Loucy (cell line): ENCODE measurements around the gene ACD.
A peak's percentile ranks its signal among the peaks of the same experiment; 100 is the strongest.

Experiments used
- H2AFZ ChIP-seq: fragments of 200-600 bp; sonication (generic); 2 replicates; pipeline ENCODE4 v1.6.0; 2016; ENCODE audit warnings: antibody characterized with exemption, mild to moderate bottlenecking, low read length, moderate library complexity
- H3F3A ChIP-seq: fragments of 200-600 bp; 2 replicates; pipeline ENCODE4 v1.6.0; 2016; ENCODE audit warnings: antibody characterized with exemption, low read depth, mild to moderate bottlenecking
- H3K27me3 ChIP-seq: fragments of 200-600 bp; sonication (generic); 2 replicates; pipeline ENCODE4 v1.6.1; 2014; ENCODE audit warnings: low read length, mild to moderate bottlenecking; ENCODE audit not compliant: insufficient read depth, poor library complexity, severe bottlenecking
- H3K36me3 ChIP-seq: fragments of 200-600 bp; sonication (generic); 2 replicates; pipeline ENCODE4 v1.6.1; 2016; ENCODE audit warnings: low read length; ENCODE audit not compliant: insufficient read depth
- H3K4me1 ChIP-seq: fragments of 200-600 bp; sonication (generic); 2 replicates; pipeline ENCODE4 v1.5.1; 2014; ENCODE audit warnings: low read length, mild to moderate bottlenecking; ENCODE audit not compliant: insufficient read depth, poor library complexity, severe bottlenecking
- H3K4me2 ChIP-seq: fragments of 200-600 bp; sonication (generic); 2 replicates; pipeline ENCODE4 v1.6.0; 2014; ENCODE audit warnings: antibody characterized with exemption, low read length, low read depth, mild to moderate bottlenecking; ENCODE audit not compliant: poor library complexity, severe bottlenecking
- H3K4me3 ChIP-seq: fragments of 200-600 bp; sonication (generic); 2 replicates; pipeline ENCODE4 v1.5.1; 2014; ENCODE audit warnings: low read length, mild to moderate bottlenecking, mixed read lengths; ENCODE audit not compliant: poor library complexity, severe bottlenecking
- H3K79me2 ChIP-seq: fragments of 200-600 bp; sonication (generic); 2 replicates; pipeline ENCODE4 v1.6.1; 2014; ENCODE audit warnings: low read length; ENCODE audit not compliant: insufficient read depth
- H3K9ac ChIP-seq: fragments of 200-600 bp; sonication (generic); 2 replicates; pipeline ENCODE4 v1.6.0; 2014; ENCODE audit warnings: mild to moderate bottlenecking, low read depth, low read length, moderate library complexity; ENCODE audit not compliant: poor library complexity, severe bottlenecking
- H3K9me2 ChIP-seq: fragments of 200-600 bp; sonication (generic); replicated peaks from 2 replicates; pipeline ENCODE4 v1.6.1; 2016; ENCODE audit warnings: low read depth, low read length, mixed read lengths
- H3K9me3 ChIP-seq: fragments of 200-600 bp; sonication (generic); 2 replicates; pipeline ENCODE4 v1.6.1; 2014; ENCODE audit warnings: mild to moderate bottlenecking, antibody characterized with exemption, low read length, low read depth; ENCODE audit not compliant: insufficient read depth
- H4K20me1 ChIP-seq: fragments of 200-600 bp; sonication (generic); 2 replicates; pipeline ENCODE4 v1.6.0; 2014; ENCODE audit warnings: antibody characterized with exemption, low read length, mild to moderate bottlenecking; ENCODE audit not compliant: insufficient read depth, poor library complexity, severe bottlenecking
- EZH2phosphoT487 ChIP-seq: fragments of 200-600 bp; IDR thresholded peaks from 2 replicates; pipeline ENCODE4 v1.6.1; 2018; ENCODE audit warnings: antibody characterized with exemption, mild to moderate bottlenecking, moderate library complexity, borderline replicate concordance
- TF ChIP-seq, protein P1 (sequence below): fragments of 200-600 bp; sonication (generic); conservative IDR thresholded peaks from 2 replicates; pipeline ENCODE4 v1.5.1; 2014; ENCODE audit warnings: mild to moderate bottlenecking, antibody characterized with exemption, low read length

ACD gene

DNA sequence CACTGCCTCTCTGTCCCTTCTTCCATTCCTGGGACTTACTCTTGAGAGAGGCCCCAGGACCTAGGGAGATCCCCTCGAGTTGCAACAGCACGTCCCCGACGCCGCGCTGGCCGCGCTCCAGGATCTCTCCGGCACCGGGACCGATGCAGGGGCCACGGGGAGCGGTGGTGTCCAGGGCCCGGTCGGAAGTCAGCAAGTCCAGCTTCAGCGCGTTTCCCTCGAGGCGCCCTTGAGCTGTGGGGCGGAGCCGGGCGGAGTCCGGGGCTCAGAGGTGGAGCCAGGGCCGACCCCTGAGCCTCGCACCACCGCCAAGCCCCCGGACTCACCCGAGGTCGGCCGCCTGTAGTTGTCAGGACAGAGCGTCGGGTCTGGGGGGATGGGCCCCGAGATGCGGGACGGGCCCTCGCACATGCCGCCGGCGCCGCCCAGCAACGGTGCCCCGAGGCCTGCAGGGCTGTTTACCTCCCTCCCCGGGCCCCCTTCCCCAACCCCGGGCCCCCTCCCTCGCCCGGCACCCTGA, 6.0 kb upstream of the ACD start:
- Histone ChIP-seq H3K4me3 (peak overlapping the region; percentile 75), H4K20me1 (no peaks in the 10 kb centered on the region), H3K27me3 (no peaks in the 10 kb centered on the region), H3K9me2 (no peaks in the 10 kb centered on the region), H3K9me3 (no peaks in the 10 kb centered on the region), H3K36me3 (no peaks in the 10 kb centered on the region), H3F3A (no peaks in the 10 kb centered on the region), H3K4me1 (peaks cover 18% of the 10 kb centered on the region), H2AFZ (peak overlapping the region; percentile 85; the same call in 1 of the 2 replicates), H3K9ac (peak overlapping the region; percentile 65), H3K79me2 (no peaks in the 10 kb centered on the region), H3K4me2 (peak overlapping the region; percentile 79)
- TF ChIP-seq, protein P1, sequence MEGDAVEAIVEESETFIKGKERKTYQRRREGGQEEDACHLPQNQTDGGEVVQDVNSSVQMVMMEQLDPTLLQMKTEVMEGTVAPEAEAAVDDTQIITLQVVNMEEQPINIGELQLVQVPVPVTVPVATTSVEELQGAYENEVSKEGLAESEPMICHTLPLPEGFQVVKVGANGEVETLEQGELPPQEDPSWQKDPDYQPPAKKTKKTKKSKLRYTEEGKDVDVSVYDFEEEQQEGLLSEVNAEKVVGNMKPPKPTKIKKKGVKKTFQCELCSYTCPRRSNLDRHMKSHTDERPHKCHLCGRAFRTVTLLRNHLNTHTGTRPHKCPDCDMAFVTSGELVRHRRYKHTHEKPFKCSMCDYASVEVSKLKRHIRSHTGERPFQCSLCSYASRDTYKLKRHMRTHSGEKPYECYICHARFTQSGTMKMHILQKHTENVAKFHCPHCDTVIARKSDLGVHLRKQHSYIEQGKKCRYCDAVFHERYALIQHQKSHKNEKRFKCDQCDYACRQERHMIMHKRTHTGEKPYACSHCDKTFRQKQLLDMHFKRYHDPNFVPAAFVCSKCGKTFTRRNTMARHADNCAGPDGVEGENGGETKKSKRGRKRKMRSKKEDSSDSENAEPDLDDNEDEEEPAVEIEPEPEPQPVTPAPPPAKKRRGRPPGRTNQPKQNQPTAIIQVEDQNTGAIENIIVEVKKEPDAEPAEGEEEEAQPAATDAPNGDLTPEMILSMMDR: no peak
- TF ChIP-seq EZH2phosphoT487: no peak

DNA sequence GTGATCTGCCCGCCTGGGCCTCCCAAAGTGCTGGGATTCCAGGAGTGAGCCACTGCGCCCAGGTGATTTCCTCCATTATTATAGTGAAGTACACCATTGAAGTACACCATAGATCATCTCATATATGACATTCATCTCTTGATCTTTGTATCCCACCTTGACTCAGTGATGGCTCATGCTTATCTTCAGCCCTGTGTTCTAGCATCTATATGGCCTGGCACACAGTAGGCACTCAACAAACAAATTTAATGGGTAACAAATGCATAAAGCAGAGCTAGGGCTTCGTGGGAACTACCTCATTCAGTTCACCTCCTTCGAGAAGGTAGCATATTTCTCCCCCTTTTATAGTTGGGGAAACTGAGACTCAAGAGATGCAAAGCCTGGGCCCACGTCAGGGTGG, 5.5 kb upstream of the ACD start:
- H3K4me2 ChIP-seq: peak overlapping the region; percentile 79
- no peaks in the 10 kb centered on the region for H3K27me3 ChIP-seq
- no peaks in the 10 kb centered on the region for H4K20me1 ChIP-seq
- H3K36me3 ChIP-seq: no peaks in the 10 kb centered on the region
- H3K4me1 ChIP-seq: peaks cover 18% of the 10 kb centered on the region
- no peak overlapping the region for H2AFZ ChIP-seq
- H3K4me3 ChIP-seq: peak overlapping the region; percentile 75
- H3K9ac ChIP-seq: peak overlapping the region; percentile 65
- H3K9me3 ChIP-seq: no peaks in the 10 kb centered on the region
- no peaks in the 10 kb centered on the region for H3F3A ChIP-seq
- H3K79me2 ChIP-seq: no peaks in the 10 kb centered on the region
- no peaks in the 10 kb centered on the region for H3K9me2 ChIP-seq
- TF ChIP-seq, protein P1: no peak
- no peak for TF ChIP-seq EZH2phosphoT487

DNA sequence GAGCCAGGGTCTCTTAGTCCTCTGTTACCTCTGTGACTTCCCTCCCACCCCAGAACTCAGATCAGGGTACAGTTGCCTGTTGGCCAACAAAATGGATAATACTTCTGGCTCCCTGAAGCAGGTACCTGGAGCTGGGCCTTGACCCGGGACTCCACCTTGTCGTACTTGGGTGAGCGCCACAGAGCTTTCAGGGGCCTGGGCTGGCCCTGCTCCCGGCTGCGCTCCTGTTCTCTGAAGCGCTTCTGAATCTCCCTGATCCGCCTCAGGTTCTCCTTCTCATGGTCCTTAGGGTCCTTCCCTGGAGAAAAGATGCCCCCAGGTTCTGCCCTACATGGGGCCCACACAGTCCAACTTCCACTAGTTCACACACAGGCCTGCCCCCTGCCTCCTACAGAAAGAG, 4.8 kb upstream of the ACD start:
- Histone ChIP-seq H4K20me1 (peaks cover 1% of the 10 kb centered on the region), H3K79me2 (0 out of 2 replicates have a peak, but pooled peaks cover under 1% of the 10 kb centered on the region), H3K9me3 (no peaks in the 10 kb centered on the region), H3K9me2 (no peaks in the 10 kb centered on the region), H3K4me2 (no peak overlapping the region), H3K9ac (no peak overlapping the region), H3K4me1 (peaks cover 18% of the 10 kb centered on the region), H3K4me3 (no peak overlapping the region), H3K27me3 (no peaks in the 10 kb centered on the region), H3F3A (no peaks in the 10 kb centered on the region), H2AFZ (no peak overlapping the region), H3K36me3 (no peaks in the 10 kb centered on the region)
- TF ChIP-seq, protein P1: no peak
- TF ChIP-seq EZH2phosphoT487: no peak
